ENCODE data around the gene DUSP8. TPM values are rescaled to one million over a fixed set of nuclear protein-coding genes. Genes with fewer than 3 reads are reported as not detected.

Gene DUSP8
- total and polyA plus RNA-seq, 2 donors = 0.14 to 2.9 TPM

- Histone ChIP-seq H3K36me3 (ENCODE audit: control insufficient read depth in 2 of 2, insufficient read depth in 2 of 2, low read length in 1 of 2) (no peaks in the 10 kb centered on the region), H3K4me1 (ENCODE audit: control insufficient read depth in 2 of 2, insufficient read depth in 2 of 2, low read length in 2 of 2) (peaks cover 0 to 3% of the 10 kb centered on the region in 2 donors), H3K27ac (ENCODE audit: low read depth in 1 of 2, low read length in 1 of 2) (no peak overlapping the region), H3K9me3 (ENCODE audit: control insufficient read depth in 2 of 2, insufficient read depth in 1 of 2, low read length in 1 of 2) (peaks cover 0 to 1% of the 10 kb centered on the region in 2 donors), H3K27me3 (ENCODE audit: control insufficient read depth in 2 of 2, insufficient read depth in 1 of 2, low read length in 1 of 2) (peaks cover 55 to 90% of the 10 kb centered on the region in 2 donors), H3K4me3 (ENCODE audit: low read length in 2 of 2) (no peak overlapping the region)
- 92% methylated on average over 6 of the region's 6 CpGs for WGBS
- no peak for DNase-seq (ENCODE audit: low read depth in 6 of 9, low spot score in 9 of 9)
These were observed 27.5 kb downstream of the DUSP8 start for GRCh38 chr11:1544536-1544935.

- Histone ChIP-seq H3K36me3 (ENCODE audit: control insufficient read depth in 2 of 2, insufficient read depth in 2 of 2, low read length in 1 of 2) (no peaks in the 10 kb centered on the region), H3K4me1 (ENCODE audit: control insufficient read depth in 2 of 2, insufficient read depth in 2 of 2, low read length in 2 of 2) (peaks cover 0 to 3% of the 10 kb centered on the region in 2 donors), H3K9me3 (ENCODE audit: control insufficient read depth in 2 of 2, insufficient read depth in 1 of 2, low read length in 1 of 2) (peaks cover 0 to 1% of the 10 kb centered on the region in 2 donors), H3K27me3 (ENCODE audit: control insufficient read depth in 2 of 2, insufficient read depth in 1 of 2, low read length in 1 of 2) (peaks cover 47 to 88% of the 10 kb centered on the region in 2 donors), H3K27ac (ENCODE audit: low read depth in 1 of 2, low read length in 1 of 2) (no peak overlapping the region), H3K4me3 (ENCODE audit: low read length in 2 of 2) (no peak overlapping the region)
- DNase-seq (ENCODE audit: low read depth in 6 of 9, low spot score in 9 of 9) = no peak
- WGBS = 93% methylated on average over 13 of the region's 13 CpGs
These were observed 28.3 kb downstream of the DUSP8 start for GRCh38 chr11:1543606-1544263.

DNA sequence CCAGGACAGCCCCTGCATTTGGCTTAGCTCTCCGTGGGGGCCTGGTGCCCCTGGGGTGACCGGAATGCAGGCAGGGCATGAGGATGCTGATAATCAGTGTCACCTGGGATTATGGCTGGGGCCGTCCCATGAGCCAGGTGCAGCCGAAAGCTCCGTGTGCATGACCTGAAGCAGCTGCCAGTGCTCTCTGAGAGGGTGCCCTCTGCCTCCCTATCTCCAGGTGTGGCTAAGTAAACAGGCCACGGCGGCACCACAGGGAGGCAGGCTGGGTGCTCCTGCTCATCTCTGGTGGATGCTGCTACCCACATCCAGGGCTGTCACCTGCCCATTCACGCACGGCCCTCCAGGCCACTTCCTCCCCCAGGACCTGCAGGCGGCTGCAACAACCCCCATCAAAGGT is 29.8 kb downstream of the DUSP8 start:
- no peaks in the 10 kb centered on the region for H3K36me3 ChIP-seq (ENCODE audit: control insufficient read depth in 2 of 2, insufficient read depth in 2 of 2, low read length in 1 of 2)
- H3K4me1 ChIP-seq (ENCODE audit: control insufficient read depth in 2 of 2, insufficient read depth in 2 of 2, low read length in 2 of 2) = peaks cover 0 to 3% of the 10 kb centered on the region in 2 donors
- H3K27ac ChIP-seq (ENCODE audit: low read depth in 1 of 2, low read length in 1 of 2) = no peak overlapping the region
- no peak overlapping the region for H3K4me3 ChIP-seq (ENCODE audit: low read length in 2 of 2)
- peaks cover 33 to 85% of the 10 kb centered on the region in 2 donors for H3K27me3 ChIP-seq (ENCODE audit: control insufficient read depth in 2 of 2, insufficient read depth in 1 of 2, low read length in 1 of 2)
- no peak for DNase-seq (ENCODE audit: low read depth in 6 of 9, low spot score in 9 of 9)
- WGBS = 81% methylated on average over 10 of the region's 10 CpGs
- H3K9me3 ChIP-seq (ENCODE audit: control insufficient read depth in 2 of 2, insufficient read depth in 1 of 2, low read length in 1 of 2) = peaks cover 0 to 1% of the 10 kb centered on the region in 2 donors

DNA sequence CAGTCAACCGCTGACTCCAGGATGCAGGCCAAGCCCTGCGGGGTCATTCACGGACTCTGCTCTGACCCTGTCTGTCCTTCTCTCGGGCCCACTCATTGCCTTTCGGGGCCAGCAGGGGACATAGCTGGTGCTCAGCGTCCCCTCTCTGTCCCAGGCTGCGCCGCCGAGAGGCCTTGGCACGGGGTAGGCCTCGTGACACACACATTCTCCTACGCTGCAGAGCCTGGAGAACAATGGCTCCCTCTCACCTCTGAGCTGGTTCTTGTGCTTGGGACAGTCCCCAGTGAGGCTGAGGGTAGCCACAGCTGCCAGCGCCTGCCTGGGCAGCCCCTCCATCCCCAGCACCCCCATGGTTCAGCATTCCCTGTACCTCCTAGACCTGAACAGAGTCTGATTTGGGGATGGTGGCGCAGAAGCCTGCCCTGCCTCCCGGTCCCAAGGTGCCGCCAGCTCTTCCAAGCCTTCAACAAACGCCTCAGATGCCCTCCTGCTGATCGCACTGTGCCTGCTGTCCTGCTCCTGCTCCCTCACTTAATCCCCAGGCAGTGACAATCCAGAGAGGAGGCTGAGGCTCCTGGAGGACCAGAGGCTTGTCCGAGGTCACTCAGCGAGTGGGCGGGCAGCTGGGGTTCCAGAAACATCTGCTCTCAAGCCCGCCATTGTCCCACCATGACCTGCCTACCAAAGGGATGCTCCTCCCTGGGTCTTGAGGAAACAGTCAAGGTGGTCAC is 30.4 kb downstream of the DUSP8 start:
- peaks cover 0 to 3% of the 10 kb centered on the region in 2 donors for H3K4me1 ChIP-seq (ENCODE audit: control insufficient read depth in 2 of 2, insufficient read depth in 2 of 2, low read length in 2 of 2)
- WGBS = 90% methylated on average over 22 of the region's 22 CpGs
- H3K36me3 ChIP-seq (ENCODE audit: control insufficient read depth in 2 of 2, insufficient read depth in 2 of 2, low read length in 1 of 2) = no peaks in the 10 kb centered on the region
- H3K27ac ChIP-seq (ENCODE audit: low read depth in 1 of 2, low read length in 1 of 2) = no peak overlapping the region
- peaks cover 26 to 78% of the 10 kb centered on the region in 2 donors for H3K27me3 ChIP-seq (ENCODE audit: control insufficient read depth in 2 of 2, insufficient read depth in 1 of 2, low read length in 1 of 2)
- H3K9me3 ChIP-seq (ENCODE audit: control insufficient read depth in 2 of 2, insufficient read depth in 1 of 2, low read length in 1 of 2) = peaks cover 0 to 1% of the 10 kb centered on the region in 2 donors
- H3K4me3 ChIP-seq (ENCODE audit: low read length in 2 of 2) = no peak overlapping the region
- no peak for DNase-seq (ENCODE audit: low read depth in 6 of 9, low spot score in 9 of 9)

GRCh38 chr11:1540074-1540473 is 32.0 kb downstream of the DUSP8 start:
- Histone ChIP-seq H3K4me1 (ENCODE audit: control insufficient read depth in 2 of 2, insufficient read depth in 2 of 2, low read length in 2 of 2) (no peaks in the 10 kb centered on the region), H3K9me3 (ENCODE audit: control insufficient read depth in 2 of 2, insufficient read depth in 1 of 2, low read length in 1 of 2) (peaks cover 0 to 1% of the 10 kb centered on the region in 2 donors), H3K27ac (ENCODE audit: low read depth in 1 of 2, low read length in 1 of 2) (no peak overlapping the region), H3K27me3 (ENCODE audit: control insufficient read depth in 2 of 2, insufficient read depth in 1 of 2, low read length in 1 of 2) (peaks cover 15 to 63% of the 10 kb centered on the region in 2 donors), H3K4me3 (ENCODE audit: low read length in 2 of 2) (no peak overlapping the region), H3K36me3 (ENCODE audit: control insufficient read depth in 2 of 2, insufficient read depth in 2 of 2, low read length in 1 of 2) (peaks cover 5 to 8% of the 10 kb centered on the region in 2 donors)
- 94% methylated on average over 6 of the region's 6 CpGs for WGBS
- DNase-seq (ENCODE audit: low read depth in 6 of 9, low spot score in 9 of 9) = no peak

- Histone ChIP-seq H3K4me3 (ENCODE audit: low read length in 2 of 2) (no peak overlapping the region), H3K4me1 (ENCODE audit: control insufficient read depth in 2 of 2, insufficient read depth in 2 of 2, low read length in 2 of 2) (peaks cover 0 to 4% of the 10 kb centered on the region in 2 donors), H3K27me3 (ENCODE audit: control insufficient read depth in 2 of 2, insufficient read depth in 1 of 2, low read length in 1 of 2) (peaks cover 0 to 45% of the 10 kb centered on the region in 2 donors), H3K27ac (ENCODE audit: low read depth in 1 of 2, low read length in 1 of 2) (no peak overlapping the region), H3K36me3 (ENCODE audit: control insufficient read depth in 2 of 2, insufficient read depth in 2 of 2, low read length in 1 of 2) (peaks cover 12 to 15% of the 10 kb centered on the region in 2 donors), H3K9me3 (ENCODE audit: control insufficient read depth in 2 of 2, insufficient read depth in 1 of 2, low read length in 1 of 2) (no peaks in the 10 kb centered on the region)
- 91% methylated on average over 5 of the region's 5 CpGs for WGBS
- no peak for DNase-seq (ENCODE audit: low read depth in 6 of 9, low spot score in 9 of 9)
These were observed 33.9 kb downstream of the DUSP8 start for GRCh38 chr11:1538153-1538552.

- 90% methylated on average over 16 of the region's 16 CpGs for WGBS
- Histone ChIP-seq H3K27me3 (ENCODE audit: control insufficient read depth in 2 of 2, insufficient read depth in 1 of 2, low read length in 1 of 2) (peaks cover 0 to 32% of the 10 kb centered on the region in 2 donors), H3K9me3 (ENCODE audit: control insufficient read depth in 2 of 2, insufficient read depth in 1 of 2, low read length in 1 of 2) (no peaks in the 10 kb centered on the region), H3K4me1 (ENCODE audit: control insufficient read depth in 2 of 2, insufficient read depth in 2 of 2, low read length in 2 of 2) (peaks cover 0 to 9% of the 10 kb centered on the region in 2 donors), H3K36me3 (ENCODE audit: control insufficient read depth in 2 of 2, insufficient read depth in 2 of 2, low read length in 1 of 2) (peaks cover 17 to 25% of the 10 kb centered on the region in 2 donors), H3K27ac (ENCODE audit: low read depth in 1 of 2, low read length in 1 of 2) (peak overlapping the region in 1 of 2 donors; percentile 26), H3K4me3 (ENCODE audit: low read length in 2 of 2) (no peak overlapping the region)
- DNase-seq (ENCODE audit: low read depth in 6 of 9, low spot score in 9 of 9) = no peak
These were observed 35.8 kb downstream of the DUSP8 start for GRCh38 chr11:1536065-1536843.

- Histone ChIP-seq H3K4me1 (ENCODE audit: control insufficient read depth in 2 of 2, insufficient read depth in 2 of 2, low read length in 2 of 2) (peaks cover 0 to 9% of the 10 kb centered on the region in 2 donors), H3K9me3 (ENCODE audit: control insufficient read depth in 2 of 2, insufficient read depth in 1 of 2, low read length in 1 of 2) (no peaks in the 10 kb centered on the region), H3K27me3 (ENCODE audit: control insufficient read depth in 2 of 2, insufficient read depth in 1 of 2, low read length in 1 of 2) (peaks cover 0 to 18% of the 10 kb centered on the region in 2 donors), H3K36me3 (ENCODE audit: control insufficient read depth in 2 of 2, insufficient read depth in 2 of 2, low read length in 1 of 2) (peaks cover 18 to 25% of the 10 kb centered on the region in 2 donors), H3K4me3 (ENCODE audit: low read length in 2 of 2) (no peak overlapping the region), H3K27ac (ENCODE audit: low read depth in 1 of 2, low read length in 1 of 2) (no peak overlapping the region)
- WGBS = 98% methylated on average over 14 of the region's 14 CpGs
- DNase-seq (ENCODE audit: low read depth in 6 of 9, low spot score in 9 of 9) = no peak
These were observed 37.4 kb downstream of the DUSP8 start for GRCh38 chr11:1534682-1535081.

Data from thymus (tissue), 11 donors.